ENCODE data around the gene GPR55.

GPR55 gene

GRCh38 chr2:230868161-230868946, 56.7 kb downstream of the GPR55 start:
- peak in 5 of 42 donors; percentile 17 to 38 (median 34) for DNase-seq
- intact Hi-C loops (cut with DNase I), result loop anchor here (10.0 kb wide), 1 partner anchor 186 kb away; the partner anchor contains the start of gene PSMD1

- intact Hi-C loops (cut with DNase I), result loop anchor here (10.0 kb wide), 1 partner anchor 188 kb away; the partner anchor contains the start of gene PSMD1
- DNase-seq, result peak; percentile 50 to 90 (median 76)
Observed at GRCh38 chr2:230866756-230867523, 58.1 kb downstream of the GPR55 start.

- intact Hi-C loops (cut with DNase I), result loop anchor here (10.0 kb wide), 1 partner anchor 189 kb away; the partner anchor contains the start of gene PSMD1
Observed at GRCh38 chr2:230865766-230866755, 59.0 kb downstream of the GPR55 start.

GRCh38 chr2:230865307-230865765, 59.7 kb downstream of the GPR55 start:
- intact Hi-C loops (cut with DNase I), result loop anchor here (10.0 kb wide), 1 partner anchor 189 kb away; the partner anchor contains the start of gene PSMD1
- peak in 4 of 42 donors; percentile 11 to 44 (median 37) for DNase-seq

More at GRCh38 chr2:230865766-230866755, 59.0 kb downstream of the GPR55 start:
- DNase-seq, result peak in 37 of 42 donors; percentile 46 to 83 (median 67)

- peak in 41 of 42 donors; percentile 43 to 90 (median 78) for DNase-seq
- intact Hi-C loops (cut with DNase I), result loop anchor here (10.0 kb wide), 1 partner anchor 190 kb away; the partner anchor contains the start of gene PSMD1
Observed at GRCh38 chr2:230864605-230865306, 60.3 kb downstream of the GPR55 start, which contains the start of gene ITM2C. Gene ITM2C, plus strand, starts transcription at chr2:230864942. Its CDS starts 84 bp downstream, at chr2:230865026.

GRCh38 chr2:230864122-230864604, 60.9 kb downstream of the GPR55 start:
- peak in 1 of 42 donors; percentile 34 for DNase-seq
- intact Hi-C loops (cut with DNase I), result loop anchor here (10.0 kb wide), 1 partner anchor 191 kb away; the partner anchor contains the start of gene PSMD1

GRCh38 chr2:230863442-230864121, 61.5 kb downstream of the GPR55 start:
- intact Hi-C loops (cut with DNase I), result loop anchor here (10.0 kb wide), 1 partner anchor 191 kb away; the partner anchor contains the start of gene PSMD1
- DNase-seq, result peak in 2 of 42 donors; percentile 20 to 35

- intact Hi-C loops (cut with DNase I), result loop anchor here (10.0 kb wide), 1 partner anchor 192 kb away; the partner anchor contains the start of gene PSMD1
- DNase-seq, result peak in 3 of 42 donors; percentile 27 to 39 (median 36)
Observed at GRCh38 chr2:230863031-230863430, 62.0 kb downstream of the GPR55 start.

GRCh38 chr2:230862292-230862691, 62.8 kb downstream of the GPR55 start:
- DNase-seq, result peak in 3 of 42 donors; percentile 6 to 31 (median 13)
- intact Hi-C loops (cut with DNase I), result loop anchor here (10.0 kb wide), 1 partner anchor 193 kb away; the partner anchor contains the start of gene PSMD1

- DNase-seq, result peak in 1 of 42 donors; percentile 40
- intact Hi-C loops (cut with DNase I), result loop anchor here (10.0 kb wide), 1 partner anchor 193 kb away; the partner anchor contains the start of gene PSMD1
Observed at GRCh38 chr2:230861552-230862255, 63.3 kb downstream of the GPR55 start.

Measured in head of caudate nucleus (tissue), 42 donors.